Tibial artery (tissue), 4 donors: ENCODE results near the gene CAPN5.

Experiments used
- DNase-seq, 2 donors: peaks; one replicate each; pipeline ENCODE4 v3.0.0-alpha.2; 2019
- H3K27ac ChIP-seq, 2 donors: fragments of 200-600 bp; sonication (generic) in 1 of 2; 1 replicate in 1 of 2; 2 replicates in 1 of 2; pipeline ENCODE4 v1.5.1; 2018 to 2019; ENCODE audit warnings: mild to moderate bottlenecking in 1 of 2
- H3K27me3 ChIP-seq, 2 donors: fragments of 200-600 bp; sonication (generic) in 1 of 2; one replicate each; pipeline versions ENCODE4 v1.5.1 to v1.6.0; 2016 to 2019
- H3K36me3 ChIP-seq, 3 donors: fragments of 200-600 bp; sonication (generic) in 2 of 3; one replicate each; pipeline ENCODE4 v1.5.1; 2016 to 2019; ENCODE audit warnings: mild to moderate bottlenecking in 2 of 3
- H3K4me1 ChIP-seq, 4 donors: fragments of 200-600 bp; sonication (generic) in 2 of 4; 1 replicate in 3 of 4; 2 replicates in 1 of 4; pipeline ENCODE4 v1.5.1; 2016 to 2019
- H3K4me3 ChIP-seq, 2 donors: fragments of 200-600 bp; sonication (generic) in 1 of 2; 1 replicate in 1 of 2; 2 replicates in 1 of 2; pipeline ENCODE4 v1.5.1; 2018 to 2019; ENCODE audit warnings: mild to moderate bottlenecking in 2 of 2
- H3K9me3 ChIP-seq, 3 donors: fragments of 200-600 bp; sonication (generic) in 1 of 3; one replicate each; pipeline ENCODE4 v1.5.1; 2016 to 2019
- CTCF ChIP-seq, 2 experiments: fragments of 200-600 bp in 1 of 2; fragments of 450-650 bp in 1 of 2; IDR thresholded peaks; one replicate each; pipeline ENCODE4 v1.5.1; 2017 to 2019; ENCODE audit warnings: antibody characterized with exemption in 2 of 2, mild to moderate bottlenecking in 1 of 2, moderate library complexity in 1 of 2
- intact Hi-C: fragments of 100-400 bp; cut with DNase I; formaldehyde crosslinking; loops from one replicate; pipeline ENCODE4 v1.15.0; 2023; ENCODE audit warnings: low total_unique reads

Gene CAPN5

GRCh38 chr11:77127235-77127911, 60.6 kb downstream of the CAPN5 start:
- peak in 1 of 2 donors; percentile 43 for DNase-seq
- peak overlapping the region in 1 of 2 donors; percentile 5 for H3K27ac ChIP-seq
- H3K9me3 ChIP-seq = no peaks in the 10 kb centered on the region
- H3K36me3 ChIP-seq = peaks cover 0 to 18% (median 15%) of the 10 kb centered on the region in 3 donors
- peaks cover 0 to 42% (median 36%) of the 10 kb centered on the region in 4 donors for H3K4me1 ChIP-seq
- peak; percentile 99 for TF ChIP-seq CTCF (IDR thresholded peaks at IDR 0.05)
- intact Hi-C loops = loop anchor here (2.0 to 5.0 kb wide), 2 partner anchors 61 to 420 kb away; no protein-coding TSS in a partner anchor
- no peaks in the 10 kb centered on the region for H3K27me3 ChIP-seq
- H3K4me3 ChIP-seq = peak overlapping the region; percentile 34 to 52

GRCh38 chr11:77127920-77128691, 61.3 kb downstream of the CAPN5 start, which contains the start of gene MYO7A:
MYO7A (plus strand) TSS chr11:77128246; CDS start chr11:77130635, 2,389 bp downstream.
- H3K4me1 ChIP-seq = peaks cover 0 to 42% (median 36%) of the 10 kb centered on the region in 4 donors
- H3K27ac ChIP-seq = peak within 1 kb of the TSS; percentile 5 to 24
- no peaks in the 10 kb centered on the region for H3K9me3 ChIP-seq
- TF ChIP-seq CTCF (IDR thresholded peaks at IDR 0.05) = no peak
- intact Hi-C loops = loop anchor here (2.0 to 5.0 kb wide), 2 partner anchors 61 to 419 kb away; no protein-coding TSS in a partner anchor
- H3K4me3 ChIP-seq = peak within 1 kb of the TSS; percentile 34 to 52
- H3K27me3 ChIP-seq = no peaks in the 10 kb centered on the region
- DNase-seq = peak; percentile 53 to 85
- H3K36me3 ChIP-seq = peaks cover 0 to 12% (median 10%) of the 10 kb centered on the region in 3 donors

GRCh38 chr11:77129069-77129841, 62.5 kb downstream of the CAPN5 start:
- H3K4me1 ChIP-seq = peaks cover 0 to 42% (median 36%) of the 10 kb centered on the region in 4 donors
- intact Hi-C loops = loop anchor here (5.0 kb wide), 1 partner anchor 418 kb away; no protein-coding TSS in a partner anchor

GRCh38 chr11:77129842-77130756, 63.3 kb downstream of the CAPN5 start:
- no peak for TF ChIP-seq CTCF (IDR thresholded peaks at IDR 0.05)
- no peak overlapping the region for H3K4me3 ChIP-seq
- DNase-seq = no peak
- no peaks in the 10 kb centered on the region for H3K9me3 ChIP-seq
- H3K27me3 ChIP-seq = no peaks in the 10 kb centered on the region
- intact Hi-C loops = loop anchor here (5.0 kb wide), 1 partner anchor 417 kb away; no protein-coding TSS in a partner anchor
- H3K36me3 ChIP-seq = no peaks in the 10 kb centered on the region
- peak overlapping the region; percentile 10 to 45 for H3K27ac ChIP-seq
- H3K4me1 ChIP-seq = peaks cover 0 to 42% (median 36%) of the 10 kb centered on the region in 4 donors

More at GRCh38 chr11:77129069-77129841, 62.5 kb downstream of the CAPN5 start:
- H3K4me3 ChIP-seq = no peak overlapping the region
- no peak overlapping the region for H3K27ac ChIP-seq
- no peaks in the 10 kb centered on the region for H3K9me3 ChIP-seq
- no peaks in the 10 kb centered on the region for H3K27me3 ChIP-seq
- TF ChIP-seq CTCF (IDR thresholded peaks at IDR 0.05) = no peak
- H3K36me3 ChIP-seq = peaks cover 0 to under 1% (median 0%) of the 10 kb centered on the region in 3 donors
- no peak for DNase-seq
